Dedifferentiated amniotic fluid mesenchymal stem cell (primary cell): ENCODE measurements around the gene TASL.
"Not testable (repeated sequence)": the region's sequence is repeated elsewhere in the genome, so short reads cannot be mapped to it uniquely, and the experiment has no call there.

ENCODE experiments used
- DNase-seq: peaks from one replicate; pipeline ENCODE4 v3.0.0-alpha.2; 2016; ENCODE audit errors: extremely low spot score

Gene TASL, protein sequence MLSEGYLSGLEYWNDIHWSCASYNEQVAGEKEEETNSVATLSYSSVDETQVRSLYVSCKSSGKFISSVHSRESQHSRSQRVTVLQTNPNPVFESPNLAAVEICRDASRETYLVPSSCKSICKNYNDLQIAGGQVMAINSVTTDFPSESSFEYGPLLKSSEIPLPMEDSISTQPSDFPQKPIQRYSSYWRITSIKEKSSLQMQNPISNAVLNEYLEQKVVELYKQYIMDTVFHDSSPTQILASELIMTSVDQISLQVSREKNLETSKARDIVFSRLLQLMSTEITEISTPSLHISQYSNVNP

GRCh38 chrX:30577362-30577991 lies at the start of gene TASL:
Gene TASL, minus strand, starts transcription at chrX:30577766. Its CDS starts 17,411 bp downstream, at chrX:30560355.
- DNase-seq: no peak

GRCh38 chrX:30626402-30626801 lies 48.8 kb upstream of the TASL start:
- DNase-seq: no peak

DNA sequence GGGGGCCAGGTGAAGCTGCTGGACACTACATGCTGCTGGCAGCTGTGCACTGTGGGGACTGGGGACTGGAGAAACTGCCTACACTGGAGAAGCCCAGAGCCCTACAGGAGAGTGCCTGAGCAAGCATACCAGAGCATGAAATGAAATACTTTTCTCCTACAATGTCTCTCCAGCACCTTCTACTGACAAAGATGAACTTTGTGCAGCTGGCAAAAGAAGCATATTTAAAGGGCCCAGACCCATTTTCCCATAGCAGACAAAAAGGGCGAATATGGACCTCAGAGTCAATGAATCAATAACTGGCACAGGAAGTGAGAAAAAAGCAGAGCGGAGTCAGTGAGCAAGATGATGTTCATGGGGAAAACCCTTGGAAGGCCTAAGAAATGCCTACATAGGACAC lies 44.8 kb upstream of the TASL start:
- no peak for DNase-seq

DNA sequence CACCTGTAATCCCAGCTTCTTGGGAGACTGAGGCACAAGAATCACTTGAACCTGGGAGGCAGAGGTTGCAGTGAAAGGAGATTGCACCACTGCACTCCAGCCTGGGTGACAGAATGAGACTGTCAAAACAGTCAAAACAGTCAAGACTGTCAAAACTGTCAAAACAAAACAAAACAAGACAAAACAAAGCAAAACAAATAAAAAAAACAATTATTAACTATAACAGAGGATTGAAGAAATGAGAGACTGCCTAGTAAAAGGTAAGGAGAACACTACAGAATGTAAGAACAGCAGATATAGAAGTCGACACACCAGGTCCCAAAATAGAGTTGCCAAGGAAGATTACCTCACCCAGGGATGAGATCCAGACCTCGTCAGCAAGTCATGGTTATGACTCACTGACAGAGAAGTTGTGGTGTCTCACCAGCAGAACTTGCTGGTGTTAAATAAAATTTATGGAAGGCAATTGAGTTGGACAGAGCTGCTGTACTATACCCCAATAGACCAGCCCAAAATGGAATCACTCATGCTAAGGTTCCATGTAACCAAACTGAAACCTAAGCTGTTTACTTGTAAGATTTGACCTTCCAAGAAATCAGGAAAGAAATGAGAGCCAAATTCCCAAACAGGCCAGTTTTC lies 43.5 kb upstream of the TASL start:
- peak; percentile 49 for DNase-seq

- DNase-seq: no peak
Measured at GRCh38 chrX:30620125-30620524, 42.6 kb upstream of the TASL start.

DNA sequence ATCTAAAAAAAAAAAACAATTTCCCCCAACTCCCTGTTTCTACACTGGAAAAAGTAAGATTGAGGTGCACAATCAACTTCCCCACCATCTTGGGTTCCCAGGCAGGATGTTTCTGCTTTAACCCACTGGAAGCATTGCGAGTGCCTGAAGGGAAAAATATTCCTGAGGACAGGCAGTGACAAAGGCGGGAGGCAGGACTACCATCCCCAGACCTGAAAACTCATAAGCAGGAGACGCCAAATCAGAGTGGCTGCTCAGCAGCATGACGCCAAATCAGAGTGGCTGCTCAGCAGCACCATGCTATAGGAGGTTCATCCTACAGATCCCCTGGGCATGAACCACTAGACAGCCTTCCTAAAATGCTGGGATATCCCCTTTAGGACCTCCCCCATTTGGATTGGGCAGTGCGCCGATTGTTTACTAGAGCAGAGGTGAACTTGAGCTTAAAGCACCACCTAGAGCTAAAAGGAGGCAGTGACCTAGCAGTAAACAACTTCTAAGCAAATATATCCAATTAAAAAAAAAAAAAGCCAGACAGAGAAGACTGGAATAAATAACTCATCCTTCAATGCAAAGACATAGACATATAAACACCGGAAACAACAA lies 40.7 kb upstream of the TASL start:
- DNase-seq: no peak

GRCh38 chrX:30615229-30615628 lies 37.7 kb upstream of the TASL start:
- no peak for DNase-seq

- DNase-seq: no peak
Measured at GRCh38 chrX:30613721-30614120, 36.2 kb upstream of the TASL start.

- DNase-seq: no peak
Measured at GRCh38 chrX:30612250-30612655, 34.7 kb upstream of the TASL start.

DNA sequence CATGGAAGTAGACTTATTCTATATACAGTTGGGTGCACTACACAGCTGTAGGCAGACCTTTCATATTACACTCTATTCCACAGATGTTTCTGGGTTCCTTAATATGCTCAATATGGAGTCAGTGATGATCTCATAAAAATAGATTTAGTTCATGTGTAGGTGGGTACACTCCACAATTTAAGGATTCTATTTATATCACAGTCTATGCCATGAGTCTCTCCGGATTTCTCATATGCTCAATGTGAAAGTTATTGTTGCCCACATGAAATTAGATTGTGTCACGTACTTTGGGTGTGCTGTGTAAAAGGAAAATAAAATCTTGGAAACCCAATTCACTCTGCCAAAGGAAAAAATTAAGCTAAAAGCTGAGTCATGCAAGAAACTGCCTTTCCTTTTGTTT lies 32.5 kb upstream of the TASL start:
- no peak for DNase-seq

DNA sequence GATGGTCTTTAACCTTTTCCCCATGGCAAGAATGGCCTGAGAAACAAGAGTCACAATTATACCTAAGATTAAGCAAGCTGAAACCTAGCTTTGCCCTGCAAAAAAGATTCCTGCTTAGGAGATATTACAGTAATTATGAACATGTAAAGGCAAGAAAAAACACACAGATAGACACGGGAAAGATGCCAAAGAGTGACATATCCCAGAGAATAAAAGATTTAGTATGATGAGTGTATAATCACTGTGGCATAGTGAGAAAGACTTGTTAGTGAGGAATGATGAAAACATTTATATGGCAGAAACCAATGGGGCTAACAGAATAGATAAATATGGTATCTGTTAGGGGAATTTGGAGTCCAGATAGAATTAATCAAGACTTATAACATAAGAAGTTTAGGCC lies 29.6 kb upstream of the TASL start:
- DNase-seq: no peak

DNA sequence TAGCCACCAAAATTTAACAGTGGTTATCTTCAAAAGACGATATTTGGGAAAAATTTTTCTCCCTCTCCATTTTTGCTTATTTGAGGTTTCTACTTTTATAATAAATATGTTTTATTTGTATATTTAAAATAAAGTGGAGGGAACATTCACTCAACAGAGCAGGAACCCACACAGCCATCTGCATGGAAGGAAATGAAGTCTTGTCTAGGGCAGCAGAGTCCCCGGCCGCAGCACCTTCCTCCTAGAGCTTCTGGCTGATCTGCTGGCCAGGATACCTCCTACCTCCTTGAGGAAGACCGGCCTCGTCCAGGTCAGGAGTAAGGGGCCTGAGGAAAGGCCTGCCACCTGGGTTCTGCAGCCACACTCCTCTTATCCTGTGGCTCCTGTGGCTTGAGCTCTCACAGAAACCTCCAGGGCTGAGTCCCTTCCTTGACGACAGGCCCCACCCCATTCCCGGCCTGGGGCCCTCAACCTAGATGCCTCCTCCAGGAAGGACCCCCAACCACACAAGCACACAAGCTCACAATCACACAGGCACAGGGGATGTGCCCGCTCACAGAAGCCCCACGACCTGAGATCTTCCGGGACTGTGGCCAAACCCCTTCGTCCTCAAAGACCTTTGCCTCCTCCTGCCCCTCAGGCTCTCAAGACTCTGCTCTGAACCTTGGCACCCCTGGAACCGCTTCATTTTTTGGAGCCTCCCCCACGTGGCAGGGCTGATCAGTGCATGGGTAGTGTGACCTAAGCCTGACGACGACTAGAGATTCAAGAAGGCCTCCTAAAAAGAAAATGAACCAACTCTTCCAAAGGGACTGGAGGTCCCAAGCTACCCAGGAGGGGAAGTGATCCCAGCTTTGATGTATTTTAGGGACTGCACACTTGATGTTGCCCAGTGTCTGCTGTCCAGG lies 23.0 kb upstream of the TASL start:
- DNase-seq: not testable (repeated sequence)

DNA sequence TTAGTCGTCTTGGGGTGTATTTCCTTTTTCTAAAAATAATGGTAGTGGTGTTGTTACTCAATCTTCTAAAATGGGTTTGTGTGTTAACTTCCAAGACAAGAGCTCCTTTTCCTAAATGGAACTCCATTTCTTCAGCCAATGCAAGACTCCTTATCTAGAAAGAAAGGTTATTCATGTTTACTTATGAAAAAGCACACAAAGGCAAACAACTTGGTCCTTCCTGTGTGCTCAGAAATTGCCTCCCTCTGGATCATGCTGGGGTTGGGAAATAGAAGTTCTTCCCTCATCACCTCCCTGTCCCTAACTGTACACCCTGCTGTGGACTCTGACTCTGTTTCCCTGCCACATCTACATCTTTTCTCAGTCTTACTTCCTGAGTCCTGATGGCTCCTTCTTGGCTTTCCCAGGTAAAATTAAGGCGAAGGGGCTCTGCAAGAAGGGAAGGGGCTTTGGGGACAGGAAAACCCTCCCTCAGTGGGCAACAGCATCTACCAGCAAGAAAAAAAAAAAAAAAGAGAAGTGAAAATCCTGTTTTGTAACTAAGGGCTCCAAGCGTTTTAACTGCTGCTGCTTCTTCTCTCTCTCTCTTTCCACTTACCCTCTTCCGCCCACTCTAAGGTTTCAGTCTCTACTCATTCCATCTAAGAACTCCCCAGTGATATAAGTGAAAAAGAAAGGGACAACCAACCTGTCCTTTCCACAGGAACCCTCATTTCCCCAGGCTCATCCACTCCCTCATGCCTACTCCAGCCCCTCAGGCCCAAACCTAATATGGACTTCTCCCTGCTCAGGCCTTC lies 19.8 kb upstream of the TASL start:
- no peak for DNase-seq

- no peak for DNase-seq
Measured at GRCh38 chrX:30593440-30594200, 16.1 kb upstream of the TASL start.

- no peak for DNase-seq
Measured at GRCh38 chrX:30592831-30593230, 15.3 kb upstream of the TASL start.

DNA sequence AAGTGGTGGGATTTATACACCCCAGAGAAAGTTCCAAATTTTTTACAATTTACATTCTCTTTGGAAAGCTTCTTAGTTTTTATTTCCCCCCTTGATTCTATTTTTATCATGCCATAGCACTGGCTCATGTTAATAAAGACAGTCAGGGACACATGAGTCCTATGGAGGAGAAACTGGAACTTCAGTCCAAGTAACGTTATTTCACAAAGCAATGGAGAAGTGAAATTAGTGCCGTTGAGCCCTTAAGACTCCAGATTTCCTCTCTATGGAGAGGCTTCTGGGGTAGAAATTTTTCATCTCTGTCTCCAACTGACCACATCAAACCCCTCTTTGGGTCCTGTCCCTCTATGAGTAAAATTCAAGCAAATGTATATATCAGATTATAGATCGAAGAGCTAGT lies 12.8 kb upstream of the TASL start:
- no peak for DNase-seq

- DNase-seq: no peak
Measured at GRCh38 chrX:30589146-30589888, 11.8 kb upstream of the TASL start.

DNA sequence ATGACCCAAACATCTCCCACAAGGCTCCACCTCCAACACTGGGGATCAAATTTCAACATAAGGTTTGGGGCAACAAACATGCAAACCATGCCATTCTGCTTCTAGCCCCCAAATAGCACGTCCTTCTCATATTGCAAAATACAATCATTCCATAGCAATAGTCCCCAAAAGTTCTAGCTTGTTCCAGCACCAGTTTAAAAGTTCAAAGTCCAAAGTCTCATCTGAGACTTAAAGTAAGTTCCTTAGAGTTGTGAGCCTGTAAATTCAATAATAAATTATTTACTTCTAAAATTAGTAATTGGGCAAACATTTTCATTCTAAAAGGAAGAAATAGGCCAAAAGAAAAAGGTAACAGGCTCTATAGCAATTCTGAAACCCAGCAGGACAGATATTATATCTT lies 8.9 kb upstream of the TASL start:
- DNase-seq: no peak

- no peak for DNase-seq
Measured at GRCh38 chrX:30582664-30583063, 5.1 kb upstream of the TASL start.
